GM12878 (cell line): ENCODE data around the gene SIK3. TPM values are rescaled to one million over a fixed set of nuclear protein-coding genes. Genes with fewer than 3 reads are reported as not detected.

Experiments used
- ATAC-seq: fragments of 200-7000 bp; cut with Tn5 transposase; 3 replicates; pipeline ENCODE4 v1.9.1; 2020; ENCODE audit warnings: mild to moderate bottlenecking, moderate library complexity
- BruUV-seq: library from RNA; stranded (reverse); fragments of 400-500 nt; replicated peaks from 2 replicates; lab custom pipeline; 2021; lab: Mats Ljungman, UMichigan
- CTCF ChIA-PET: fragments of 300-600 bp; sonication (Branson Sonifier 250); formaldehyde crosslinking; extraction: SDS; loops from one replicate; lab custom pipeline; 2021; ENCODE audit warnings: inconsistent platforms; lab: Yijun Ruan, JAX
- POLR2A ChIA-PET: fragments of 350-600 bp; formaldehyde crosslinking; extraction: SDS; loops from one replicate; lab custom pipeline; 2021; ENCODE audit warnings: inconsistent platforms; lab: Charles Lee
- RAD21 ChIA-PET: fragments of 300-600 bp; sonication (Branson Sonifier 250); formaldehyde crosslinking; loops from one replicate; lab custom pipeline; 2023; ENCODE audit warnings: antibody characterized with exemption; ENCODE audit not compliant: unreplicated experiment; lab: Charles Lee
- SMC1A ChIA-PET: fragments of 300-600 bp; sonication (Branson Sonifier 250); formaldehyde crosslinking; loops from one replicate; lab custom pipeline; 2023; ENCODE audit not compliant: unreplicated experiment, uncharacterized antibody; lab: Charles Lee
- DNase-seq: peaks from one replicate; pipeline ENCODE4 v3.0.0-alpha.2; 2011; ENCODE audit warnings: low read depth, low spot score
- FAIRE-seq: peaks from 3 replicates; lab custom pipeline; 2011; peaks lifted over from hg19 to GRCh38; lab: Jason Lieb, UNC
- H2AFZ ChIP-seq: 2 replicates; pipeline ENCODE4 v1.6.0; 2011; ENCODE audit warnings: low read depth, low read length, control low read depth; ENCODE audit not compliant: control insufficient read depth
- H3K27ac ChIP-seq: 2 replicates; pipeline ENCODE4 v1.5.1; 2011; ENCODE audit warnings: control low read depth; ENCODE audit not compliant: control insufficient read depth, insufficient read depth
- H3K27me3 ChIP-seq, 2 experiments: replicated peaks in 1 of 2; 2 replicates each; pipeline versions ENCODE4 v1.6.0 to v1.6.1; 2011; ENCODE audit warnings: low read length in 1 of 2; ENCODE audit not compliant: control insufficient read depth in 2 of 2, insufficient read depth in 2 of 2
- H3K36me3 ChIP-seq, 2 experiments: 2 replicates each; pipeline ENCODE4 v1.5.1; 2011; ENCODE audit warnings: low read length in 1 of 2; ENCODE audit not compliant: control insufficient read depth in 2 of 2, insufficient read depth in 2 of 2
- H3K4me1 ChIP-seq: 2 replicates; pipeline ENCODE4 v1.6.1; 2011; ENCODE audit warnings: mild to moderate bottlenecking, low read length, moderate library complexity, mixed read lengths; ENCODE audit not compliant: control insufficient read depth, insufficient read depth
- H3K4me2 ChIP-seq: 2 replicates; pipeline ENCODE4 v1.6.0; 2011; ENCODE audit warnings: control low read depth; ENCODE audit not compliant: control insufficient read depth, insufficient read depth
- H3K4me3 ChIP-seq: fragments of 200-600 bp; sonication (generic); 2 replicates; pipeline ENCODE4 v1.5.1; 2016
- H3K79me2 ChIP-seq: 2 replicates; pipeline ENCODE4 v1.6.0; 2011; ENCODE audit warnings: low read length; ENCODE audit not compliant: control insufficient read depth, insufficient read depth
- H3K9ac ChIP-seq: 2 replicates; pipeline ENCODE4 v1.8.0; 2011; ENCODE audit warnings: low read length, control low read depth, mixed read lengths; ENCODE audit not compliant: control insufficient read depth, insufficient read depth
- H3K9me3 ChIP-seq: replicated peaks from 3 replicates; pipeline ENCODE4 v1.5.1; 2011; ENCODE audit warnings: mild to moderate bottlenecking, low read length; ENCODE audit not compliant: control insufficient read depth, insufficient read depth
- H4K20me1 ChIP-seq: 2 replicates; pipeline ENCODE4 v1.6.0; 2011; ENCODE audit not compliant: control insufficient read depth, insufficient read depth
- ATF2 ChIP-seq: IDR thresholded peaks from 2 replicates; pipeline ENCODE4 v1.6.1; 2012; ENCODE audit warnings: low read length, inconsistent platforms
- ATF7 ChIP-seq: fragments of 450-650 bp; IDR thresholded peaks from 2 replicates; pipeline ENCODE4 v1.6.1; 2016; ENCODE audit warnings: low read depth, mild to moderate bottlenecking
- BRCA1 ChIP-seq: IDR thresholded peaks from 2 replicates; pipeline ENCODE4 v1.6.1; 2011; ENCODE audit warnings: low read depth, low read length, improper control_type of control experiment
- CBX5 ChIP-seq: sonication (generic); IDR thresholded peaks from 2 replicates; pipeline ENCODE4 v1.6.1; 2016; ENCODE audit warnings: low read depth, moderate library complexity, mild to moderate bottlenecking, inconsistent platforms
- DPF2 ChIP-seq: fragments of 450-650 bp; IDR thresholded peaks from 2 replicates; pipeline ENCODE4 v1.6.1; 2017; ENCODE audit warnings: mild to moderate bottlenecking
- MEF2A ChIP-seq: IDR thresholded peaks from 2 replicates; pipeline ENCODE4 v1.6.1; 2011; ENCODE audit warnings: low read depth, mild to moderate bottlenecking, low read length, moderate library complexity; ENCODE audit not compliant: insufficient read depth
- NR2C2 ChIP-seq: IDR thresholded peaks from 2 replicates; pipeline ENCODE4 v1.6.1; 2011; ENCODE audit warnings: borderline replicate concordance, low read depth; ENCODE audit not compliant: control insufficient read depth, insufficient read length
- NRF1 ChIP-seq: conservative IDR thresholded peaks from 2 replicates; pipeline ENCODE4 v1.6.1; 2011; ENCODE audit warnings: mild to moderate bottlenecking, low read depth, low read length, improper control_type of control experiment
- POLR2AphosphoS2 ChIP-seq: IDR thresholded peaks from 2 replicates; pipeline ENCODE4 v1.6.1; 2011; ENCODE audit warnings: low read depth, mild to moderate bottlenecking, low read length, improper control_type of control experiment, moderate library complexity
- POU2F2 ChIP-seq: IDR thresholded peaks from 3 replicates; pipeline ENCODE4 v1.6.1; 2011; ENCODE audit warnings: low read depth, mild to moderate bottlenecking, low read length, borderline replicate concordance
- RUNX3 ChIP-seq: IDR thresholded peaks from 2 replicates; pipeline ENCODE4 v1.6.1; 2012; ENCODE audit warnings: low read length, inconsistent platforms
- SIX5 ChIP-seq: IDR thresholded peaks from 2 replicates; pipeline ENCODE4 v1.6.1; 2011; ENCODE audit warnings: mild to moderate bottlenecking, low read depth, low read length, moderate library complexity; ENCODE audit not compliant: severe bottlenecking
- TBL1XR1 ChIP-seq: IDR thresholded peaks from 2 replicates; pipeline ENCODE4 v1.6.1; 2012; ENCODE audit warnings: low read depth, low read length, improper control_type of control experiment
- ZBTB33 ChIP-seq: fragments of 450-650 bp; IDR thresholded peaks from 2 replicates; pipeline ENCODE4 v1.6.1; 2017; ENCODE audit warnings: mild to moderate bottlenecking
- ZSCAN29 ChIP-seq: fragments of 450-650 bp; IDR thresholded peaks from 2 replicates; pipeline ENCODE4 v1.6.1; 2017; ENCODE audit warnings: mild to moderate bottlenecking, moderate library complexity
- WGBS: methylation state at CpG from one replicate; pipeline ENCODE4 v1.1.6; 2016; ENCODE audit warnings: low lambda C conversion rate; ENCODE audit not compliant: insufficient replicate concordance, insufficient coverage; ENCODE audit errors: missing lambda C conversion rate; 5-methylcytosine and 5-hydroxymethylcytosine counted together
- in situ Hi-C: fragments of 300-500 bp; cut with MboI; formaldehyde crosslinking; loops from 9 replicates; pipeline ENCODE4 v1.14.3; 2018; ENCODE audit warnings: mixed read lengths
- intact Hi-C: fragments of 100-400 bp; cut with micrococcal nuclease; formaldehyde crosslinking; loops from one replicate; pipeline ENCODE4 v1.14.2; 2022; ENCODE audit not compliant: unreplicated experiment
- polyA plus RNA-seq, 11 experiments: library from polyadenylated mRNA; depleted of rRNA in 4 of 11; unstranded in 6 of 11; stranded (reverse) in 5 of 11; fragments of >200 nt; fragmentation: Nextera tagmentation in 4 of 11; fragmentation: Illumina TruSeq in 1 of 11; extraction: Ambion mirVana in 4 of 11; extraction: Trizol in 1 of 11; gene quantifications; 1 replicate in 1 of 11; 2 replicates in 10 of 11; pipeline versions ENCODE4 v1.2.1 to v1.2.3, GENCODE V29; 2011 to 2016; ENCODE audit warnings: inconsistent platforms in 2 of 11, missing spikeins in 2 of 11, low read depth in 1 of 11
- total RNA-seq, 4 experiments: library from RNA; depleted of rRNA in 3 of 4; stranded (reverse); fragments of >200 nt in 3 of 4; fragmentation: Illumina TruSeq in 1 of 4; extraction: Trizol in 1 of 4; gene quantifications; 2 replicates each; pipeline versions ENCODE4 v1.2.1 to v1.2.3, GENCODE V29; 2013 to 2021
- TF ChIP-seq, protein P1 (sequence below): fragments of 150-350 bp; IDR thresholded peaks from 2 replicates; pipeline ENCODE4 v1.6.1; 2014; ENCODE audit warnings: mild to moderate bottlenecking, low read depth, low read length
- TF ChIP-seq, protein P2 (sequence below): fragments of 450-650 bp; IDR thresholded peaks from 2 replicates; pipeline ENCODE4 v1.6.1; 2018; ENCODE audit warnings: borderline replicate concordance, mild to moderate bottlenecking; ENCODE audit not compliant: partially characterized antibody

SIK3 gene
- total and polyA plus RNA-seq, 10 of the 15 experiments (the other 5 are each of a cell fraction or from before 2014, with no cell fraction given), result 2.5 to 31.9 (median 11.1) TPM

DNA sequence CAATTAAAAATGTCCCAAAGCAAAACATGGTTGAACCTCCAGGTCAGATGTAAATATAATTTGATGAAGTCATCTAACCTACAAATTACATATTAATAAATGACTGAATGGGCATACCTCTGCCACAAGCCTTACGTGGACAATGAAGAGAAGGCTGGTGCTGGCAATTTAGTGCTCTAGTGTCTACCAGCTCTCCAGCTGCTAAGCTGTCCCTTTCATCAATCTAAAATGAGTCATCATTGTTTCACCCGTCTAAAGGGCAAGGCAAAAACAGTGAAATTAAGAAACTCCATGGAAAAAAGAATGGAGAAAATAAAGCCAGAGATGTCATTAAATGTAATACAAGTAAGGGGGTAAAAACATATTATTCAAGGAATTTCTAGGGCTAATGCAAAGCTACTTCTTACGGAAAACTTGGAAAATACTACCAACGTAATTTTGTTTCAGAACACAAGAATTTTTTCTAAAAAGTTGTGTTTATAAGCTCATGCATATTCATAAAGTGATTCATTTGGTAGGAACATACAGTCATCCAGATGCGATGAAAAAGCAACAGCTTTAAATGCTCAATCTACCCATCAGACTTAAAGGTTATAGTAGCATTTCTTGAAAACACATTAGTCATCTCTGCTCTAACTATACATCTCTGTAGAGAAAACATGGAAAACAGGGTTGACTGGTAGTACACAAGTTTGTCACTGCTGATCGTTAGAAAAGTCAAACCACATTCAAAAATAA, 71.5 kb downstream of the SIK3 start:
- no peak for FAIRE-seq
- ATAC-seq, result peak; percentile 30
- ChIA-PET RAD21 (interaction anchor here (0.7 to 1.0 kb wide), 2 partner anchors 40 to 57 kb away, joined by 3 read pairs; no protein-coding TSS in a partner anchor), CTCF (interaction anchor here (1.2 to 1.9 kb wide), 2 partner anchors 10 to 13 kb away, joined by 4 to 10 read pairs; no protein-coding TSS in a partner anchor), SMC1A (interaction anchor here (0.7 to 2.0 kb wide), 12 partner anchors 13 to 202 kb away, joined by 3 to 5 read pairs (median 3); no protein-coding TSS in a partner anchor), POLR2A (no interaction called here)
- intact Hi-C loops, result no loop called here
- no TSS peak for BruUV-seq
- WGBS, result 50% methylated on average over 6 of the region's 6 CpGs
- in situ Hi-C loops, result no loop called here
- Histone ChIP-seq H2AFZ (no peak overlapping the region), H3K36me3 (no peaks in the 10 kb centered on the region), H3K4me1 (peaks cover 36% of the 10 kb centered on the region), H3K79me2 (peaks cover 22% of the 10 kb centered on the region), H3K9ac (no peak overlapping the region), H4K20me1 (no peaks in the 10 kb centered on the region), H3K27ac (no peak overlapping the region), H3K4me2 (no peak overlapping the region), H3K9me3 (no peaks in the 10 kb centered on the region), H3K27me3 (no peaks in the 10 kb centered on the region), H3K4me3 (no peak overlapping the region)
- DNase-seq, result no peak
- TF ChIP-seq POU2F2, result peak; percentile 60; the same call in 1 of the 3 replicates
- TF ChIP-seq, protein P1, sequence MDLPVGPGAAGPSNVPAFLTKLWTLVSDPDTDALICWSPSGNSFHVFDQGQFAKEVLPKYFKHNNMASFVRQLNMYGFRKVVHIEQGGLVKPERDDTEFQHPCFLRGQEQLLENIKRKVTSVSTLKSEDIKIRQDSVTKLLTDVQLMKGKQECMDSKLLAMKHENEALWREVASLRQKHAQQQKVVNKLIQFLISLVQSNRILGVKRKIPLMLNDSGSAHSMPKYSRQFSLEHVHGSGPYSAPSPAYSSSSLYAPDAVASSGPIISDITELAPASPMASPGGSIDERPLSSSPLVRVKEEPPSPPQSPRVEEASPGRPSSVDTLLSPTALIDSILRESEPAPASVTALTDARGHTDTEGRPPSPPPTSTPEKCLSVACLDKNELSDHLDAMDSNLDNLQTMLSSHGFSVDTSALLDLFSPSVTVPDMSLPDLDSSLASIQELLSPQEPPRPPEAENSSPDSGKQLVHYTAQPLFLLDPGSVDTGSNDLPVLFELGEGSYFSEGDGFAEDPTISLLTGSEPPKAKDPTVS, result no peak
- no peak for TF ChIP-seq CBX5
- TF ChIP-seq BRCA1, result no peak
- TF ChIP-seq, protein P2, sequence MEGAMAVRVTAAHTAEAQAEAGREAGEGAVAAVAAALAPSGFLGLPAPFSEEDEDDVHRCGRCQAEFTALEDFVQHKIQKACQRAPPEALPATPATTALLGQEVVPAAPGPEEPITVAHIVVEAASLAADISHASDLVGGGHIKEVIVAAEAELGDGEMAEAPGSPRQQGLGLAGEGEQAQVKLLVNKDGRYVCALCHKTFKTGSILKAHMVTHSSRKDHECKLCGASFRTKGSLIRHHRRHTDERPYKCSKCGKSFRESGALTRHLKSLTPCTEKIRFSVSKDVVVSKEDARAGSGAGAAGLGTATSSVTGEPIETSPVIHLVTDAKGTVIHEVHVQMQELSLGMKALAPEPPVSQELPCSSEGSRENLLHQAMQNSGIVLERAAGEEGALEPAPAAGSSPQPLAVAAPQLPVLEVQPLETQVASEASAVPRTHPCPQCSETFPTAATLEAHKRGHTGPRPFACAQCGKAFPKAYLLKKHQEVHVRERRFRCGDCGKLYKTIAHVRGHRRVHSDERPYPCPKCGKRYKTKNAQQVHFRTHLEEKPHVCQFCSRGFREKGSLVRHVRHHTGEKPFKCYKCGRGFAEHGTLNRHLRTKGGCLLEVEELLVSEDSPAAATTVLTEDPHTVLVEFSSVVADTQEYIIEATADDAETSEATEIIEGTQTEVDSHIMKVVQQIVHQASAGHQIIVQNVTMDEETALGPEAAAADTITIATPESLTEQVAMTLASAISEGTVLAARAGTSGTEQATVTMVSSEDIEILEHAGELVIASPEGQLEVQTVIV, result no peak
- no peak for TF ChIP-seq POLR2AphosphoS2
- no peak for TF ChIP-seq SIX5
- TF ChIP-seq ATF7, result no peak
- no peak for TF ChIP-seq DPF2
- TF ChIP-seq NRF1, result no peak
- TF ChIP-seq RUNX3, result peak; percentile 26; the same call in 1 of the 2 replicates
- TF ChIP-seq NR2C2, result no peak
- TF ChIP-seq TBL1XR1, result no peak
- 0 out of 2 replicates have a peak, but pooled peaks have one; percentile 18 for TF ChIP-seq MEF2A
- no peak for TF ChIP-seq ZBTB33
- no peak for TF ChIP-seq ZSCAN29
- no peak; the same call in 1 of the 2 replicates for TF ChIP-seq ATF2
